A549 (cell line): ENCODE results near the gene TYRP1. TPM values are rescaled to one million over a fixed set of nuclear protein-coding genes. Genes with fewer than 3 reads are reported as not detected.

Experiments used
- ATAC-seq, 2 experiments: fragments of 200-7000 bp in 1 of 2; fragments of >200 bp in 1 of 2; cut with Nextera tagmentation in 1 of 2; cut with Tn5 transposase in 1 of 2; 3 replicates each; pipeline versions ENCODE4 v1.8.0 to v1.9.1; 2018 to 2020; ENCODE audit warnings: mild to moderate bottlenecking in 1 of 2, moderate library complexity in 1 of 2
- CTCF ChIA-PET: fragments of 300-600 bp; sonication (Branson Sonifier 250); formaldehyde crosslinking; extraction: SDS; loops from one replicate; lab custom pipeline; 2021; ENCODE audit warnings: antibody characterized with exemption, inconsistent platforms; lab: Yijun Ruan, JAX
- POLR2A ChIA-PET: fragments of 350-600 bp; formaldehyde crosslinking; extraction: SDS; loops from one replicate; lab custom pipeline; 2021; ENCODE audit warnings: antibody characterized with exemption, inconsistent platforms; lab: Yijun Ruan, JAX
- DNase-seq, 2 experiments: peaks; one replicate each; pipeline versions ENCODE4 v3.0.0 to v3.0.0-alpha.2; 2011 to 2016; ENCODE audit warnings: low read depth in 1 of 2, low spot score in 1 of 2
- FAIRE-seq: peaks from 2 replicates; lab custom pipeline; 2011; peaks lifted over from hg19 to GRCh38; lab: Jason Lieb, UNC
- H3K27ac ChIP-seq, 2 experiments: fragments of >200 bp; sonication (Bioruptor Twin); formaldehyde crosslinking; 3 replicates each; pipeline ENCODE4 v1.5.1; 2016 to 2017
- H3K4me1 ChIP-seq: fragments of >200 bp; sonication (Bioruptor Twin); formaldehyde crosslinking; 3 replicates; pipeline ENCODE4 v1.6.1; 2016
- H3K4me2 ChIP-seq: fragments of >200 bp; sonication (Bioruptor Twin); formaldehyde crosslinking; 3 replicates; pipeline ENCODE4 v1.6.1; 2016
- H3K4me3 ChIP-seq: fragments of >200 bp; sonication (Bioruptor Twin); formaldehyde crosslinking; 3 replicates; pipeline ENCODE4 v1.5.1; 2016
- H3K9me3 ChIP-seq: fragments of >200 bp; sonication (Bioruptor Twin); formaldehyde crosslinking; 3 replicates; pipeline ENCODE4 v1.6.1; 2016
- BCL3 ChIP-seq: fragments of >200 bp; sonication (Bioruptor Twin); formaldehyde crosslinking; IDR thresholded peaks from 3 replicates; pipeline ENCODE4 v1.6.1; 2016
- BHLHE40 ChIP-seq: IDR thresholded peaks from 2 replicates; pipeline ENCODE4 v1.6.1; 2012; ENCODE audit warnings: low read depth, low read length, inconsistent platforms
- CHD4 ChIP-seq: fragments of 200-600 bp; sonication (generic); IDR thresholded peaks from 2 replicates; pipeline ENCODE4 v1.6.1; 2016; ENCODE audit warnings: antibody characterized with exemption, mild to moderate bottlenecking, borderline replicate concordance
- CTCF ChIP-seq: fragments of >200 bp; sonication (Bioruptor Twin); formaldehyde crosslinking; IDR thresholded peaks from 3 replicates; pipeline ENCODE4 v1.5.1; 2016
- EHMT2 ChIP-seq: fragments of 200-600 bp; sonication (generic); IDR thresholded peaks from 2 replicates; pipeline ENCODE4 v1.6.1; 2016; ENCODE audit warnings: antibody characterized with exemption, low read depth, mild to moderate bottlenecking, moderate library complexity
- FOSB ChIP-seq: fragments of 250-450 bp; sonication (Bioruptor Pico); IDR thresholded peaks from 2 replicates; pipeline ENCODE4 v1.5.0; 2020; ENCODE audit warnings: mild to moderate bottlenecking, moderate library complexity
- HES2 ChIP-seq: fragments of >200 bp; sonication (Bioruptor Twin); formaldehyde crosslinking; IDR thresholded peaks from 2 replicates; pipeline ENCODE4 v1.6.1; 2016
- HMGXB4 ChIP-seq: fragments of 250-450 bp; sonication (Bioruptor Pico); IDR thresholded peaks from 2 replicates; pipeline ENCODE4 v1.5.0; 2021; ENCODE audit warnings: mild to moderate bottlenecking, moderate library complexity, borderline replicate concordance
- KDM5A ChIP-seq: fragments of 200-600 bp; sonication (generic); IDR thresholded peaks from 2 replicates; pipeline ENCODE4 v1.6.1; 2016; ENCODE audit warnings: antibody characterized with exemption, mild to moderate bottlenecking
- MAFK ChIP-seq: fragments of 450-650 bp; IDR thresholded peaks from 2 replicates; pipeline ENCODE4 v1.6.1; 2014; ENCODE audit not compliant: partially characterized antibody
- NFE2L2 ChIP-seq: fragments of 150-350 bp; conservative IDR thresholded peaks from 2 replicates; pipeline ENCODE4 v1.6.1; 2014; ENCODE audit warnings: low read length
- PBX3 ChIP-seq: IDR thresholded peaks from 2 replicates; pipeline ENCODE4 v1.6.1; 2012
- RAD21 ChIP-seq, 2 experiments: fragments of >200 bp in 1 of 2; sonication (Bioruptor Twin) in 1 of 2; formaldehyde crosslinking in 1 of 2; IDR thresholded peaks in 1 of 2; conservative IDR thresholded peaks in 1 of 2; 2 replicates in 1 of 2; 3 replicates in 1 of 2; pipeline ENCODE4 v1.6.1; 2012 to 2018; ENCODE audit warnings: inconsistent platforms in 1 of 2
- RCOR1 ChIP-seq: fragments of 150-350 bp; IDR thresholded peaks from 2 replicates; pipeline ENCODE4 v1.6.1; 2014; ENCODE audit warnings: antibody characterized with exemption, low read length, low read depth
- REST ChIP-seq: fragments of 200-600 bp; sonication (generic); IDR thresholded peaks from 2 replicates; pipeline ENCODE4 v1.6.1; 2016; ENCODE audit warnings: antibody characterized with exemption, mild to moderate bottlenecking, moderate library complexity
- SREBF2 ChIP-seq: fragments of 450-650 bp; IDR thresholded peaks from 2 replicates; pipeline ENCODE4 v1.6.1; 2014; ENCODE audit warnings: mild to moderate bottlenecking, moderate library complexity
- TFCP2L1 ChIP-seq: fragments of 250-450 bp; sonication (Bioruptor Pico); IDR thresholded peaks from 2 replicates; pipeline ENCODE4 v1.5.0; 2021; ENCODE audit warnings: mild to moderate bottlenecking
- WGBS: methylation state at CpG from one replicate; pipeline ENCODE4 v1.1.6; 2017; ENCODE audit errors: missing lambda C conversion rate; 5-methylcytosine and 5-hydroxymethylcytosine counted together
- polyA plus RNA-seq, 4 experiments: library from polyadenylated mRNA; depleted of rRNA in 3 of 4; stranded (reverse); fragments of >200 nt; fragmentation: RNase III in 1 of 4; extraction: RNeasy Plus Mini Kit Qiagen cat#74134 plus additional on column Dnase treatment in 1 of 4; gene quantifications; 2 replicates in 3 of 4; 3 replicates in 1 of 4; pipeline ENCODE4 v1.2.3, GENCODE V29; 2011 to 2017

The TYRP1 gene
- polyA plus RNA-seq, 2 of the 4 experiments (the other 2 are of a cell fraction): 0.12 TPM

GRCh38 chr9:12652973-12653372, 40.2 kb upstream of the TYRP1 start:
- WGBS: 32% methylated on average over 2 of the region's 2 CpGs
- no peaks in the 10 kb centered on the region for H3K9me3 ChIP-seq
- H3K27ac ChIP-seq: no peak overlapping the region
- H3K4me3 ChIP-seq: no peak overlapping the region
- ATAC-seq (no peak), DNase-seq (no peak)
- no peaks in the 10 kb centered on the region for H3K4me1 ChIP-seq
- POLR2A ChIA-PET: no interaction called here
- TF ChIP-seq MAFK (peak; percentile 82), REST (no peak), RAD21 (conservative IDR thresholded peaks at IDR 0.05 in 1 of 2, IDR thresholded peaks at IDR 0.05 in 1 of 2) (no peak), HMGXB4 (no peak)
- TF ChIP-seq, all 56 proteins: peak for 1
- no peak overlapping the region for H3K4me2 ChIP-seq
- FAIRE-seq: peak; percentile 78
- CTCF ChIA-PET: no interaction called here

- ChIA-PET CTCF (no interaction called here), POLR2A (no interaction called here)
- H3K4me3 ChIP-seq: no peak overlapping the region
- no peak for DNase-seq
- no peaks in the 10 kb centered on the region for H3K4me1 ChIP-seq
- H3K9me3 ChIP-seq: no peaks in the 10 kb centered on the region
- TF ChIP-seq SREBF2 (no peak), BCL3 (no peak), CTCF (no peak), PBX3 (no peak), FOSB (CRISPR knock-in tag) (no peak), MAFK (no peak), RCOR1 (no peak), BHLHE40 (no peak), EHMT2 (no peak), KDM5A (no peak), HES2 (no peak), TFCP2L1 (CRISPR knock-in tag) (no peak), CHD4 (no peak), NFE2L2 (no peak)
- TF ChIP-seq, all 56 proteins: peak for 0
- H3K4me2 ChIP-seq: no peak overlapping the region
- no peak for FAIRE-seq
- ATAC-seq: peak in 1 of 2 experiments; percentile 21; a peak in 1 of 6 replicates
- 23% methylated on average over 2 of the region's 2 CpGs for WGBS
- H3K27ac ChIP-seq: no peak overlapping the region
These were observed 36.4 kb upstream of the TYRP1 start for GRCh38 chr9:12656803-12657202.
